Osteocyte (in vitro differentiated cells): ENCODE measurements around the gene CCR8. TPM values are rescaled to one million over a fixed set of nuclear protein-coding genes. Genes with fewer than 3 reads are reported as not detected.

ENCODE experiments used
- DNase-seq: peaks from one replicate; pipeline ENCODE4 v3.0.0; 2021; ENCODE audit warnings: mixed read lengths; ENCODE audit not compliant: unreplicated experiment; ENCODE audit errors: extremely low spot score
- H3K27ac Mint-ChIP-seq: one replicate; pipeline ENCODE4 v1.8.0; 2021; ENCODE audit warnings: mild to moderate bottlenecking, mixed read lengths; ENCODE audit not compliant: unreplicated experiment
- H3K27me3 Mint-ChIP-seq: one replicate; pipeline ENCODE4 v1.8.0; 2021; ENCODE audit warnings: mixed read lengths; ENCODE audit not compliant: unreplicated experiment
- H3K36me3 Mint-ChIP-seq: one replicate; pipeline ENCODE4 v1.8.0; 2021; ENCODE audit warnings: mixed read lengths; ENCODE audit not compliant: unreplicated experiment
- H3K4me1 Mint-ChIP-seq: one replicate; pipeline ENCODE4 v1.8.0; 2021; ENCODE audit warnings: mixed read lengths; ENCODE audit not compliant: unreplicated experiment
- H3K4me3 Mint-ChIP-seq: one replicate; pipeline ENCODE4 v1.8.0; 2021; ENCODE audit warnings: mild to moderate bottlenecking, moderate library complexity, mixed read lengths; ENCODE audit not compliant: unreplicated experiment
- H3K9me3 Mint-ChIP-seq: one replicate; pipeline ENCODE4 v1.8.0; 2021; ENCODE audit warnings: mixed read lengths; ENCODE audit not compliant: unreplicated experiment
- CTCF ChIP-seq: fragments of 200-600 bp; sonication (generic); IDR thresholded peaks from 2 replicates; pipeline ENCODE4 v1.5.0; 2021; ENCODE audit warnings: antibody characterized with exemption, mild to moderate bottlenecking, moderate library complexity
- long read RNA-seq: library from polyadenylated mRNA; unstranded; transcript quantifications from one replicate; pipeline ENCODE4 v2.0.0, GENCODE V29; 2021
- total RNA-seq: library from RNA; stranded (reverse); gene quantifications from 2 replicates; pipeline ENCODE4 v1.2.1, GENCODE V29; 2021

Gene CCR8
- not detected in 2 replicates for total RNA-seq
- long read RNA-seq: 0 reads

GRCh38 chr3:39329493-39329892, at the start of gene CCR8:
CCR8 (plus strand) TSS chr3:39329709; CDS start chr3:39332332, 2,623 bp downstream.
- no peaks in the 10 kb centered on the region for H3K9me3 Mint-ChIP-seq
- no peak for DNase-seq
- H3K4me1 Mint-ChIP-seq: no peaks in the 10 kb centered on the region
- no peak within 1 kb of the TSS for H3K27ac Mint-ChIP-seq
- no peak within 1 kb of the TSS for H3K4me3 Mint-ChIP-seq
- H3K36me3 Mint-ChIP-seq: no peaks in the 10 kb centered on the region
- no peak for TF ChIP-seq CTCF
- peaks cover 2% of the 10 kb centered on the region for H3K27me3 Mint-ChIP-seq

- Mint-ChIP-seq H3K36me3 (no peaks in the 10 kb centered on the region), H3K4me3 (no peak within 1 kb of the TSS), H3K4me1 (peaks cover 4% of the 10 kb centered on the region), H3K9me3 (no peaks in the 10 kb centered on the region), H3K27me3 (peaks cover 22% of the 10 kb centered on the region), H3K27ac (no peak within 1 kb of the TSS)
- DNase-seq: peak; percentile 62
- TF ChIP-seq CTCF: no peak
Observed at GRCh38 chr3:39279745-39280517, 49.6 kb upstream of the CCR8 start, which contains the start of gene CX3CR1. CX3CR1 (minus strand) TSS chr3:39280036; CDS start chr3:39266509, 13,527 bp downstream.

- H3K4me3 Mint-ChIP-seq: no peak overlapping the region
Observed at GRCh38 chr3:39280571-39280970, 48.9 kb upstream of the CCR8 start.

GRCh38 chr3:39281533-39281932, 48.0 kb upstream of the CCR8 start:
- DNase-seq: peak; percentile 49
- Mint-ChIP-seq H3K36me3 (no peaks in the 10 kb centered on the region), H3K27me3 (peaks cover 9% of the 10 kb centered on the region), H3K27ac (no peak overlapping the region), H3K4me3 (no peak overlapping the region), H3K9me3 (no peaks in the 10 kb centered on the region), H3K4me1 (peaks cover 4% of the 10 kb centered on the region)
- no peak for TF ChIP-seq CTCF

More at GRCh38 chr3:39280571-39280970, 48.9 kb upstream of the CCR8 start:
- Mint-ChIP-seq H3K9me3 (no peaks in the 10 kb centered on the region), H3K36me3 (no peaks in the 10 kb centered on the region), H3K4me1 (peaks cover 4% of the 10 kb centered on the region), H3K27ac (no peak overlapping the region), H3K27me3 (peaks cover 16% of the 10 kb centered on the region)
- TF ChIP-seq CTCF: no peak
- peak; percentile 75 for DNase-seq

- Mint-ChIP-seq H3K36me3 (no peaks in the 10 kb centered on the region), H3K9me3 (no peaks in the 10 kb centered on the region), H3K4me1 (peaks cover 4% of the 10 kb centered on the region), H3K27ac (no peak overlapping the region), H3K27me3 (peaks cover 6% of the 10 kb centered on the region), H3K4me3 (no peak overlapping the region)
- peak; percentile 64 for DNase-seq
- no peak for TF ChIP-seq CTCF
Observed at GRCh38 chr3:39282057-39282456, 47.5 kb upstream of the CCR8 start.
